ENCODE measurements around the gene C1QB.

The C1QB gene

GRCh38 chr1:22652881-22653316 lies at the start of gene C1QB:
Gene C1QB (plus strand): TSS chr1:22653236. CDS start chr1:22659463, 6,227 bp downstream.
- Mint-ChIP-seq H3K9me3 (no peaks in the 10 kb centered on the region), H3K4me3 (no peak within 1 kb of the TSS), H3K27me3 (peaks cover 16% of the 10 kb centered on the region), H3K4me1 (no peaks in the 10 kb centered on the region), H3K27ac (no peak within 1 kb of the TSS)
- ATAC-seq = no peak
- DNase-seq = no peak

- ATAC-seq (no peak), DNase-seq (no peak)
- H3K4me3 Mint-ChIP-seq = no peak overlapping the region
- no peak overlapping the region for H3K27ac Mint-ChIP-seq
- H3K4me1 Mint-ChIP-seq = no peaks in the 10 kb centered on the region
- peaks cover 74% of the 10 kb centered on the region for H3K27me3 Mint-ChIP-seq
- H3K9me3 Mint-ChIP-seq = no peaks in the 10 kb centered on the region
Measured at GRCh38 chr1:22606161-22606560, 46.9 kb upstream of the C1QB start.

- DNase-seq = no peak
- Mint-ChIP-seq H3K9me3 (no peaks in the 10 kb centered on the region), H3K4me3 (no peak overlapping the region), H3K4me1 (no peaks in the 10 kb centered on the region), H3K27ac (no peak overlapping the region), H3K27me3 (peaks cover 72% of the 10 kb centered on the region)
- no peak for ATAC-seq
Measured at GRCh38 chr1:22607154-22607553, 45.9 kb upstream of the C1QB start.

- Mint-ChIP-seq H3K4me3 (no peak overlapping the region), H3K9me3 (no peaks in the 10 kb centered on the region), H3K27me3 (peaks cover 76% of the 10 kb centered on the region), H3K4me1 (no peaks in the 10 kb centered on the region), H3K27ac (no peak overlapping the region)
- no peak for ATAC-seq
- no peak for DNase-seq
Measured at GRCh38 chr1:22608361-22608760, 44.7 kb upstream of the C1QB start.

GRCh38 chr1:22609291-22609690 lies 43.7 kb upstream of the C1QB start:
- no peak overlapping the region for H3K27ac Mint-ChIP-seq
- ATAC-seq = no peak
- H3K27me3 Mint-ChIP-seq = peaks cover 76% of the 10 kb centered on the region
- DNase-seq = no peak
- H3K9me3 Mint-ChIP-seq = no peaks in the 10 kb centered on the region
- no peak overlapping the region for H3K4me3 Mint-ChIP-seq
- H3K4me1 Mint-ChIP-seq = no peaks in the 10 kb centered on the region

GRCh38 chr1:22611530-22611947 lies 41.5 kb upstream of the C1QB start:
- H3K4me1 Mint-ChIP-seq = no peaks in the 10 kb centered on the region
- ATAC-seq (no peak), DNase-seq (peak in 1 of 2 donors; percentile 6)
- no peaks in the 10 kb centered on the region for H3K9me3 Mint-ChIP-seq
- H3K27ac Mint-ChIP-seq = no peak overlapping the region
- H3K4me3 Mint-ChIP-seq = no peak overlapping the region
- peaks cover 76% of the 10 kb centered on the region for H3K27me3 Mint-ChIP-seq

GRCh38 chr1:22612671-22613571 lies 40.1 kb upstream of the C1QB start:
- DNase-seq = no peak
- Mint-ChIP-seq H3K9me3 (no peaks in the 10 kb centered on the region), H3K4me3 (no peak overlapping the region), H3K27me3 (peaks cover 80% of the 10 kb centered on the region), H3K4me1 (no peaks in the 10 kb centered on the region), H3K27ac (no peak overlapping the region)
- no peak for ATAC-seq

GRCh38 chr1:22613572-22613918 lies 39.5 kb upstream of the C1QB start:
- Mint-ChIP-seq H3K9me3 (no peaks in the 10 kb centered on the region), H3K27me3 (peaks cover 80% of the 10 kb centered on the region), H3K27ac (no peak overlapping the region), H3K4me3 (no peak overlapping the region), H3K4me1 (no peaks in the 10 kb centered on the region)
- DNase-seq (no peak), ATAC-seq (no peak)

GRCh38 chr1:22613951-22614350 lies 39.1 kb upstream of the C1QB start:
- ATAC-seq = no peak
- no peak overlapping the region for H3K4me3 Mint-ChIP-seq
- DNase-seq = no peak
- no peaks in the 10 kb centered on the region for H3K9me3 Mint-ChIP-seq
- H3K4me1 Mint-ChIP-seq = no peaks in the 10 kb centered on the region
- H3K27ac Mint-ChIP-seq = no peak overlapping the region
- peaks cover 80% of the 10 kb centered on the region for H3K27me3 Mint-ChIP-seq

GRCh38 chr1:22615886-22616285 lies 37.1 kb upstream of the C1QB start:
- H3K4me1 Mint-ChIP-seq = no peaks in the 10 kb centered on the region
- H3K9me3 Mint-ChIP-seq = no peaks in the 10 kb centered on the region
- no peak for DNase-seq
- H3K27me3 Mint-ChIP-seq = peaks cover 73% of the 10 kb centered on the region
- H3K4me3 Mint-ChIP-seq = no peak overlapping the region
- H3K27ac Mint-ChIP-seq = peak overlapping the region in 1 of 2 donors; percentile 60
- ATAC-seq = no peak

- Mint-ChIP-seq H3K4me3 (no peak overlapping the region), H3K27me3 (peaks cover 76% of the 10 kb centered on the region), H3K4me1 (no peaks in the 10 kb centered on the region)
Measured at GRCh38 chr1:22616571-22616970, 36.5 kb upstream of the C1QB start.

GRCh38 chr1:22618056-22618455 lies 35.0 kb upstream of the C1QB start:
- no peak overlapping the region for H3K27ac Mint-ChIP-seq
- no peaks in the 10 kb centered on the region for H3K9me3 Mint-ChIP-seq
- no peak for ATAC-seq
- H3K4me3 Mint-ChIP-seq = no peak overlapping the region
- H3K4me1 Mint-ChIP-seq = no peaks in the 10 kb centered on the region
- DNase-seq = no peak
- H3K27me3 Mint-ChIP-seq = peaks cover 82% of the 10 kb centered on the region

More at GRCh38 chr1:22616571-22616970, 36.5 kb upstream of the C1QB start:
- DNase-seq (no peak), ATAC-seq (no peak)
- no peaks in the 10 kb centered on the region for H3K9me3 Mint-ChIP-seq
- H3K27ac Mint-ChIP-seq = no peak overlapping the region

GRCh38 chr1:22619252-22619651 lies 33.8 kb upstream of the C1QB start:
- Mint-ChIP-seq H3K27me3 (peaks cover 73% of the 10 kb centered on the region), H3K27ac (no peak overlapping the region), H3K9me3 (no peaks in the 10 kb centered on the region), H3K4me3 (no peak overlapping the region), H3K4me1 (no peaks in the 10 kb centered on the region)
- ATAC-seq = no peak
- no peak for DNase-seq

GRCh38 chr1:22619798-22620197 lies 33.2 kb upstream of the C1QB start:
- DNase-seq = no peak
- H3K27ac Mint-ChIP-seq = no peak overlapping the region
- no peaks in the 10 kb centered on the region for H3K4me1 Mint-ChIP-seq
- no peaks in the 10 kb centered on the region for H3K9me3 Mint-ChIP-seq
- no peak overlapping the region for H3K4me3 Mint-ChIP-seq
- ATAC-seq = no peak
- peaks cover 73% of the 10 kb centered on the region for H3K27me3 Mint-ChIP-seq

- no peak overlapping the region for H3K27ac Mint-ChIP-seq
- peaks cover 75% of the 10 kb centered on the region for H3K27me3 Mint-ChIP-seq
- H3K4me1 Mint-ChIP-seq = no peaks in the 10 kb centered on the region
- DNase-seq (no peak), ATAC-seq (no peak)
- H3K4me3 Mint-ChIP-seq = no peak overlapping the region
- H3K9me3 Mint-ChIP-seq = no peaks in the 10 kb centered on the region
Measured at GRCh38 chr1:22621761-22622160, 31.3 kb upstream of the C1QB start.

GRCh38 chr1:22625262-22625925 lies 27.6 kb upstream of the C1QB start:
- Mint-ChIP-seq H3K27ac (no peak overlapping the region), H3K4me1 (no peaks in the 10 kb centered on the region), H3K9me3 (no peaks in the 10 kb centered on the region), H3K4me3 (no peak overlapping the region), H3K27me3 (peaks cover 77% of the 10 kb centered on the region)
- no peak for DNase-seq
- no peak for ATAC-seq

Data from stimulated activated naive CD8-positive, alpha-beta T cell treated with anti-CD3 and anti-CD28 coated beads, Interleukin-15, amount 100 ng/mL, for 72 hours (primary cell).